SK-N-SH (cell line): ENCODE data around the gene PPP1R14C.

Experiments used
- CTCF ChIP-seq: fragments of 200-600 bp; sonication (generic); IDR thresholded peaks from 2 replicates; pipeline ENCODE4 v1.6.1; 2017; ENCODE audit warnings: antibody characterized with exemption, mild to moderate bottlenecking, moderate library complexity
- ELF1 ChIP-seq: IDR thresholded peaks from 2 replicates; pipeline ENCODE4 v1.4.0; 2012
- MAX ChIP-seq: IDR thresholded peaks from 2 replicates; pipeline ENCODE4 v1.4.0; 2012; ENCODE audit warnings: low read depth
- POLR2AphosphoS5 ChIP-seq: IDR thresholded peaks from 2 replicates; pipeline ENCODE4 v1.6.1; 2012; ENCODE audit warnings: low read depth, low read length
- RAD21 ChIP-seq: IDR thresholded peaks from 2 replicates; pipeline ENCODE4 v1.6.1; 2012; ENCODE audit warnings: mild to moderate bottlenecking, low read length
- RCOR1 ChIP-seq: fragments of 150-350 bp; IDR thresholded peaks from 2 replicates; pipeline ENCODE4 v1.6.1; 2017; ENCODE audit warnings: antibody characterized with exemption, low read length
- REST ChIP-seq: IDR thresholded peaks from 2 replicates; pipeline ENCODE4 v1.6.1; 2012; ENCODE audit warnings: mild to moderate bottlenecking, low read depth, low read length, moderate library complexity

GRCh38 chr6:150177259-150177951, 34.6 kb downstream of the PPP1R14C start:
- no peak for TF ChIP-seq POLR2AphosphoS5
- TF ChIP-seq MAX, result no peak
- no peak for TF ChIP-seq CTCF
- no peak for TF ChIP-seq REST
- no peak for TF ChIP-seq ELF1
- TF ChIP-seq RCOR1, result no peak
- no peak for TF ChIP-seq RAD21
